ENCODE measurements around the gene HOXC10.

GRCh38 chr12:53953831-53954693, 30.9 kb upstream of the HOXC10 start:
- TF ChIP-seq, protein P1, sequence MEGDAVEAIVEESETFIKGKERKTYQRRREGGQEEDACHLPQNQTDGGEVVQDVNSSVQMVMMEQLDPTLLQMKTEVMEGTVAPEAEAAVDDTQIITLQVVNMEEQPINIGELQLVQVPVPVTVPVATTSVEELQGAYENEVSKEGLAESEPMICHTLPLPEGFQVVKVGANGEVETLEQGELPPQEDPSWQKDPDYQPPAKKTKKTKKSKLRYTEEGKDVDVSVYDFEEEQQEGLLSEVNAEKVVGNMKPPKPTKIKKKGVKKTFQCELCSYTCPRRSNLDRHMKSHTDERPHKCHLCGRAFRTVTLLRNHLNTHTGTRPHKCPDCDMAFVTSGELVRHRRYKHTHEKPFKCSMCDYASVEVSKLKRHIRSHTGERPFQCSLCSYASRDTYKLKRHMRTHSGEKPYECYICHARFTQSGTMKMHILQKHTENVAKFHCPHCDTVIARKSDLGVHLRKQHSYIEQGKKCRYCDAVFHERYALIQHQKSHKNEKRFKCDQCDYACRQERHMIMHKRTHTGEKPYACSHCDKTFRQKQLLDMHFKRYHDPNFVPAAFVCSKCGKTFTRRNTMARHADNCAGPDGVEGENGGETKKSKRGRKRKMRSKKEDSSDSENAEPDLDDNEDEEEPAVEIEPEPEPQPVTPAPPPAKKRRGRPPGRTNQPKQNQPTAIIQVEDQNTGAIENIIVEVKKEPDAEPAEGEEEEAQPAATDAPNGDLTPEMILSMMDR (IDR thresholded peaks at IDR 0.05): no peak
- TF ChIP-seq POLR2AphosphoS5 (IDR thresholded peaks at IDR 0.05) (no peak), POLR2A (IDR thresholded peaks at IDR 0.05) (no peak)
